HG02623 (cell line): ENCODE measurements around the gene HSD3B7.

Experiments
- ATAC-seq: cut with Tn5 transposase; IDR thresholded peaks from one replicate; pipeline ENCODE4 v1.9.1; 2021; ENCODE audit warnings: moderate library complexity; ENCODE audit not compliant: unreplicated experiment

The HSD3B7 gene

GRCh38 chr16:30982548-30983288 is 2.3 kb upstream of the HSD3B7 start:
- ATAC-seq: no peak

GRCh38 chr16:30983289-30983889 is 1.6 kb upstream of the HSD3B7 start:
- no peak for ATAC-seq

- no peak for ATAC-seq
These were observed 953 bp upstream of the HSD3B7 start for GRCh38 chr16:30983898-30984610.

- no peak for ATAC-seq
These were observed 558 bp downstream of the HSD3B7 start for GRCh38 chr16:30985401-30986128.

- ATAC-seq: no peak
These were observed 1.4 kb downstream of the HSD3B7 start for GRCh38 chr16:30986129-30986991.

GRCh38 chr16:30987581-30988190 is 2.7 kb downstream of the HSD3B7 start:
- no peak for ATAC-seq

- no peak for ATAC-seq
These were observed 4.6 kb downstream of the HSD3B7 start for GRCh38 chr16:30989469-30990047.

- no peak for ATAC-seq
These were observed 5.1 kb downstream of the HSD3B7 start for GRCh38 chr16:30990105-30990504.

GRCh38 chr16:30991052-30991451 is 6.0 kb downstream of the HSD3B7 start:
- no peak for ATAC-seq

- no peak for ATAC-seq
These were observed 7.3 kb downstream of the HSD3B7 start for GRCh38 chr16:30992276-30992780.

- no peak for ATAC-seq
These were observed 8.2 kb downstream of the HSD3B7 start for GRCh38 chr16:30992931-30993816.

- ATAC-seq: no peak
These were observed 10.9 kb downstream of the HSD3B7 start for GRCh38 chr16:30995927-30996323.

- ATAC-seq: no peak
These were observed 11.4 kb downstream of the HSD3B7 start for GRCh38 chr16:30996324-30996984.

GRCh38 chr16:30996985-30997724 is 12.1 kb downstream of the HSD3B7 start:
- ATAC-seq: peak; percentile 63

- no peak for ATAC-seq
These were observed 13.0 kb downstream of the HSD3B7 start for GRCh38 chr16:30997725-30998711.
